Measurements from ENCODE around the gene B4GALT3. TPM values are rescaled to one million over a fixed set of nuclear protein-coding genes. Genes with fewer than 3 reads are reported as not detected.

Gene B4GALT3
- total and polyA plus RNA-seq, 2 of the 4 experiments (the other 2 are of a cell fraction), result 19.9 to 36.0 TPM

DNA sequence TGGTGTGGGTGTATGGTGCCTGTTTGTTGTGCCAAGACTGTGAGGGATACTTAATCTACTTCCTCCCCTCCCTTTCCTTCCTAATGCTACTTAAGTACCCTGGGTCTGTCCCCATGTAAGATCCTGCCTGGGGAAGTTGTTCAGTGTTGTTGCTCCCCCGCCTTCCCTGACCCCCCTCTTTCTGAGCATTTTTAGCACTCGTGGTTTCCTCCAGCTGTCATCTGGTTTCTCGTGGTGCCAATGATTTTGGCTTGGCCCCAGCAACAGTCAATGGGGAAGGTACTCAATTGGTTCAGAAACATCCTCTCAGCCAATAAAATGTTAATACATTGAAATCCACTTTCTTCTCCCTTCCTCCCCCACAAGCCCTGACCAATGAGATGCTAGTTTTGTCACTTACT lies 8.0 kb upstream of the B4GALT3 start:
- TF ChIP-seq CEBPB (IDR thresholded peaks at IDR 0.05; ENCODE audit: low read depth, low read length) (no peak), RFX5 (IDR thresholded peaks at IDR 0.05; ENCODE audit: low read depth, low read length) (peak; percentile 35; the same call in 1 of the 2 replicates)
- no peaks in the 10 kb centered on the region for H4K20me1 ChIP-seq (ENCODE audit: insufficient read depth, low read length)
- peak overlapping the region; percentile 10; the same call in 1 of the 2 replicates for H3K23ac ChIP-seq (ENCODE audit: low read depth, low read length)
- ChIA-PET POLR2A (ENCODE audit: unreplicated experiment) (no interaction called here), CTCF (no interaction called here)
- H2AFZ ChIP-seq (replicated peaks; ENCODE audit: low read length, poor library complexity), result peak overlapping the region; percentile 73
- no peak overlapping the region for H4K91ac ChIP-seq (ENCODE audit: insufficient read depth, low read depth, low read length)
- dilution Hi-C loops (cut with HindIII; ENCODE audit: low sequenced_read_pairs, unreplicated experiment) (no loop called here), intact Hi-C loops (cut with micrococcal nuclease) (no loop called here), in situ Hi-C loops (cut with MboI; ENCODE audit: low sequenced_read_pairs) (no loop called here)
- no peak overlapping the region for H2BK120ac ChIP-seq (ENCODE audit: low read depth, low read length)
- no peak overlapping the region for H3K9ac ChIP-seq (ENCODE audit: low read depth, low read length)
- no peak overlapping the region for H2BK20ac ChIP-seq (ENCODE audit: low read depth, low read length)
- peak overlapping the region in 1 of 2 experiments; percentile 35; a peak in 1 of 4 replicates for H4K8ac ChIP-seq (ENCODE audit: low read depth in 2 of 2, low read length in 2 of 2)
- H3K4ac ChIP-seq (ENCODE audit: low read depth, low read length), result peak overlapping the region; percentile 18
- H3K18ac ChIP-seq (ENCODE audit: low read depth, low read length), result 0 out of 2 replicates have a peak overlapping the region, but pooled peaks have one; percentile 44
- WGBS, 2 experiments (ENCODE audit: extremely low coverage in 2 of 2, insufficient read length in 1 of 2), result no CpG with 5 or more reads among the region's 3 CpGs
- peak overlapping the region; percentile 70 for H3K4me2 ChIP-seq (ENCODE audit: low read depth, low read length)
- H3K9me3 ChIP-seq (ENCODE audit: control insufficient read depth, insufficient read depth, low read length), result no peaks in the 10 kb centered on the region
- no peaks in the 10 kb centered on the region for H3K79me1 ChIP-seq (ENCODE audit: low read depth in 1 of 2, low read length in 2 of 2)
- ATAC-seq (ENCODE audit: low read depth), result peak; percentile 74
- H3K27ac ChIP-seq (ENCODE audit: insufficient read depth, low read length), result no peak overlapping the region
- no peak overlapping the region for H2BK15ac ChIP-seq (ENCODE audit: low read depth, low read length)
- peak overlapping the region; percentile 70; the same call in 1 of the 2 replicates for H2AK5ac ChIP-seq (ENCODE audit: low read depth, low read length)
- no peaks in the 10 kb centered on the region for H3K36me3 ChIP-seq (ENCODE audit: control insufficient read depth, insufficient read depth, low read length)
- no peaks in the 10 kb centered on the region for H3K27me3 ChIP-seq (ENCODE audit: control insufficient read depth, insufficient read depth, low read length)
- no peak overlapping the region for H2AK9ac ChIP-seq (replicated peaks; ENCODE audit: low read depth, low read length, poor library complexity)
- peak; percentile 67 for DNase-seq
- H3K14ac ChIP-seq (replicated peaks; ENCODE audit: low read depth, low read length), result peak overlapping the region; percentile 61; the same call in 1 of the 2 replicates
- H3K56ac ChIP-seq (ENCODE audit: extremely low read depth, insufficient read depth, low read length), result no peak overlapping the region
- 0 out of 2 replicates have a peak, but pooled peaks cover 6% of the 10 kb centered on the region for H3K9me1 ChIP-seq (ENCODE audit: insufficient read depth, low read length)
- H3K4me3 ChIP-seq (ENCODE audit: insufficient read depth, low read depth, low read length), result no peak overlapping the region
- no TSS peak for BruUV-seq (replicated peaks)
- H3K4me1 ChIP-seq (ENCODE audit: control insufficient read depth, insufficient read depth, low read length), result peaks cover 3% of the 10 kb centered on the region
- peak overlapping the region; percentile 36 for H2BK5ac ChIP-seq (ENCODE audit: low read depth, low read length, poor library complexity, severe bottlenecking)
- H4K5ac ChIP-seq (ENCODE audit: low read depth, low read length), result peak overlapping the region; percentile 18; the same call in 1 of the 2 replicates

Measured in IMR-90 (cell line).